Activated T-cell treated with anti-CD3 and anti-CD28 coated beads, Interleukin-2, amount 50 U/mL, for 24 hours (primary cell): ENCODE results near the gene DMAC2L.

Experiments used
- DNase-seq: peaks from one replicate; pipeline ENCODE4 v3.0.0-alpha.2; 2020
- H3K27ac Mint-ChIP-seq: 2 replicates; pipeline ENCODE4 v1.8.0; 2020; ENCODE audit warnings: mild to moderate bottlenecking, mixed read lengths
- H3K27me3 Mint-ChIP-seq: 2 replicates; pipeline ENCODE4 v1.8.0; 2020; ENCODE audit warnings: mixed read lengths
- H3K36me3 Mint-ChIP-seq: 2 replicates; pipeline ENCODE4 v1.8.0; 2020; ENCODE audit warnings: low read depth, mixed read lengths
- H3K4me1 Mint-ChIP-seq: 2 replicates; pipeline ENCODE4 v1.8.0; 2020; ENCODE audit warnings: low read depth, mixed read lengths
- H3K4me3 Mint-ChIP-seq: 2 replicates; pipeline ENCODE4 v1.8.0; 2020; ENCODE audit warnings: mild to moderate bottlenecking, moderate library complexity, mixed read lengths
- H3K9me3 Mint-ChIP-seq: 2 replicates; pipeline ENCODE4 v1.8.0; 2020; ENCODE audit warnings: mixed read lengths

DMAC2L gene

DNA sequence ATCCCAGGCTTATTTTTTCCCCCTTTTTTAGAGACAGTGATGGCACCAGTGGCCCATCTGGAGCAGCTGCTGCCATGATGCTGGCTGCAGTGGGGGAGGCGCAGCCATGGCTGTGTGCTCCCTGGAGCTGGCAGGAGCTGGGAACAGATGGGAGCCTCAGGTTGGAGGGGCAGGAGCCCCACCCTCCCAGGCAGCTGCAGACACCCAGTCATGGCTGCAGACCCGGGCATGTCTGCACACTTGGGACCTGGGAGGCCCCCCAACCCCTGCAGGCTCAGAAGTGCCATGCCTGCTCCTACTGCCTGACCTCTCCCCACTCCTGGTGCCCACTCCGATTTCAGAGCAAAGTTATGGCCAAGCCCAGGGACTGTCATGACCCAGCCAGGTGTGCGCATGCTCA, 59.4 kb downstream of the DMAC2L start:
- Mint-ChIP-seq H3K27me3 (no peaks in the 10 kb centered on the region), H3K36me3 (no peaks in the 10 kb centered on the region), H3K27ac (no peak overlapping the region), H3K9me3 (no peaks in the 10 kb centered on the region), H3K4me1 (peaks cover 6% of the 10 kb centered on the region), H3K4me3 (no peak overlapping the region)
- no peak for DNase-seq

DNA sequence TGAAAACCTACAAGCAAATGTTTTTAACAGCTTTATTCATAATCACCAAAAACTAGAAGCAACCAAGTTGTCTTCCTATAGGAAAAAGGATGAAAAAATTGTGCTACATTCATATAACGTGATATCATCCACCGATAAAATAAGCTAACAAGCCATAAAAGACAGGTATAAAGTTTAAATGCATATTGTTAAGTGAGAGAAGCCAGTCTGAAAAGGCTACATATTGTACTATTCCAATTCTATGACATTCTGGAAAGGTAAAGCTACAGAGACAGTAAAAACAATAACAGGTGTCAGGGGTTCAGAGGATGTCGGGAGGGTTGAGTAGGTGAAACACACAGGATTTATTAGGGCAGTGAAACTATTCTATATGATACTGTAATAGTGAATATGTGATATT, 61.8 kb downstream of the DMAC2L start:
- DNase-seq = no peak
- H3K4me1 Mint-ChIP-seq = no peaks in the 10 kb centered on the region
- H3K27me3 Mint-ChIP-seq = no peaks in the 10 kb centered on the region
- H3K27ac Mint-ChIP-seq = no peak overlapping the region
- H3K9me3 Mint-ChIP-seq = no peaks in the 10 kb centered on the region
- H3K4me3 Mint-ChIP-seq = no peak overlapping the region
- no peaks in the 10 kb centered on the region for H3K36me3 Mint-ChIP-seq

DNA sequence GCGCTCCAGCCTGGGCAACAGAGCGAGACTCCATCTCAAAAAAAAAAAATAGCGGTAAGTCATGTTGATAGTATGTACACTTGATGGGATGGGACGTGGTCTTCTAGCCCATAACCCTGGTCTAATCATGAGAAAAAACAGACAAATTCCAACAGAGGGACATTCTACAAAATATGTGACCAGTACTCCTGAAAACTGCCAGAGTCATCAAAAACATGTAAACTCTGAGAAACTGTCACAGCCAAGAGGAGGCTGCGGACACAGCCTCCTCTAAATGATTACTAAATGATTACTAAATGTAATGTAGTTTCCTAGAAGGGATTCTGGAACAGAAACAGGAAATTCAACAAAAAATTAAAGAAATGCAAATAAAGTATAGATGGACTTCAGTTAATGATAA, 63.6 kb downstream of the DMAC2L start:
- DNase-seq = no peak
- Mint-ChIP-seq H3K36me3 (no peaks in the 10 kb centered on the region), H3K27me3 (no peaks in the 10 kb centered on the region), H3K27ac (no peak overlapping the region), H3K9me3 (no peaks in the 10 kb centered on the region), H3K4me3 (no peak overlapping the region), H3K4me1 (no peaks in the 10 kb centered on the region)
